ENCODE results near the gene ZHX3. TPM values are rescaled to one million over a fixed set of nuclear protein-coding genes. Genes with fewer than 3 reads are reported as not detected.

Gene ZHX3
- total RNA-seq, 1 donor from 2014 or later, result 8.2 TPM

GRCh38 chr20:41290804-41291389, 26.6 kb downstream of the ZHX3 start:
- intact Hi-C loops (cut with micrococcal nuclease), result no loop called here
- no peaks in the 10 kb centered on the region for H3K4me1 Mint-ChIP-seq (ENCODE audit: low read depth)
- no peak overlapping the region for H3K27ac Mint-ChIP-seq
- H3K36me3 Mint-ChIP-seq (ENCODE audit: low read depth), result no peaks in the 10 kb centered on the region
- peaks cover 10% of the 10 kb centered on the region for H3K27me3 Mint-ChIP-seq (ENCODE audit: low read depth)
- H3K9me3 Mint-ChIP-seq, result peaks cover 14% of the 10 kb centered on the region
- DNase-seq (ENCODE audit: low spot score), result no peak
- no peak overlapping the region for H3K4me3 Mint-ChIP-seq (ENCODE audit: low read depth)

- Mint-ChIP-seq H3K27ac (no peak overlapping the region), H3K9me3 (peaks cover 14% of the 10 kb centered on the region), H3K4me3 (ENCODE audit: low read depth) (no peak overlapping the region), H3K27me3 (ENCODE audit: low read depth) (peaks cover 4% of the 10 kb centered on the region), H3K4me1 (ENCODE audit: low read depth) (no peaks in the 10 kb centered on the region), H3K36me3 (ENCODE audit: low read depth) (no peaks in the 10 kb centered on the region)
- intact Hi-C loops (cut with micrococcal nuclease), result no loop called here
- no peak for DNase-seq (ENCODE audit: low spot score)
Measured at GRCh38 chr20:41287327-41287726, 30.2 kb downstream of the ZHX3 start.

- Mint-ChIP-seq H3K4me3 (ENCODE audit: low read depth) (no peak overlapping the region), H3K27ac (no peak overlapping the region), H3K4me1 (ENCODE audit: low read depth) (no peaks in the 10 kb centered on the region), H3K36me3 (ENCODE audit: low read depth) (no peaks in the 10 kb centered on the region), H3K9me3 (peaks cover 14% of the 10 kb centered on the region), H3K27me3 (ENCODE audit: low read depth) (peaks cover 3% of the 10 kb centered on the region)
- DNase-seq (ENCODE audit: low spot score), result no peak
- intact Hi-C loops (cut with micrococcal nuclease), result no loop called here
Measured at GRCh38 chr20:41286240-41286851, 31.2 kb downstream of the ZHX3 start.

GRCh38 chr20:41279546-41280225, 37.8 kb downstream of the ZHX3 start:
- Mint-ChIP-seq H3K4me1 (ENCODE audit: low read depth) (no peaks in the 10 kb centered on the region), H3K27ac (no peak overlapping the region), H3K9me3 (no peaks in the 10 kb centered on the region), H3K36me3 (ENCODE audit: low read depth) (no peaks in the 10 kb centered on the region), H3K4me3 (ENCODE audit: low read depth) (no peak overlapping the region), H3K27me3 (ENCODE audit: low read depth) (no peaks in the 10 kb centered on the region)
- intact Hi-C loops (cut with micrococcal nuclease), result no loop called here
- no peak for DNase-seq (ENCODE audit: low spot score)

GRCh38 chr20:41278936-41279335, 38.6 kb downstream of the ZHX3 start:
- Mint-ChIP-seq H3K9me3 (no peaks in the 10 kb centered on the region), H3K27ac (no peak overlapping the region), H3K36me3 (ENCODE audit: low read depth) (no peaks in the 10 kb centered on the region), H3K4me1 (ENCODE audit: low read depth) (no peaks in the 10 kb centered on the region), H3K27me3 (ENCODE audit: low read depth) (no peaks in the 10 kb centered on the region), H3K4me3 (ENCODE audit: low read depth) (no peak overlapping the region)
- no peak for DNase-seq (ENCODE audit: low spot score)
- intact Hi-C loops (cut with micrococcal nuclease), result no loop called here

- Mint-ChIP-seq H3K4me1 (ENCODE audit: low read depth) (no peaks in the 10 kb centered on the region), H3K4me3 (ENCODE audit: low read depth) (no peak overlapping the region), H3K9me3 (no peaks in the 10 kb centered on the region), H3K27ac (no peak overlapping the region), H3K27me3 (ENCODE audit: low read depth) (no peaks in the 10 kb centered on the region), H3K36me3 (ENCODE audit: low read depth) (no peaks in the 10 kb centered on the region)
- DNase-seq (ENCODE audit: low spot score), result no peak
- intact Hi-C loops (cut with micrococcal nuclease), result no loop called here
Measured at GRCh38 chr20:41277049-41277448, 40.5 kb downstream of the ZHX3 start.

GRCh38 chr20:41276317-41276751, 41.2 kb downstream of the ZHX3 start:
- no peak overlapping the region for H3K27ac Mint-ChIP-seq
- H3K4me3 Mint-ChIP-seq (ENCODE audit: low read depth), result no peak overlapping the region
- H3K9me3 Mint-ChIP-seq, result no peaks in the 10 kb centered on the region
- DNase-seq (ENCODE audit: low spot score), result no peak
- H3K4me1 Mint-ChIP-seq (ENCODE audit: low read depth), result no peaks in the 10 kb centered on the region
- no peaks in the 10 kb centered on the region for H3K27me3 Mint-ChIP-seq (ENCODE audit: low read depth)
- H3K36me3 Mint-ChIP-seq (ENCODE audit: low read depth), result no peaks in the 10 kb centered on the region
- intact Hi-C loops (cut with micrococcal nuclease), result no loop called here

- Mint-ChIP-seq H3K4me1 (ENCODE audit: low read depth) (no peaks in the 10 kb centered on the region), H3K27me3 (ENCODE audit: low read depth) (no peaks in the 10 kb centered on the region), H3K9me3 (no peaks in the 10 kb centered on the region), H3K4me3 (ENCODE audit: low read depth) (no peak overlapping the region), H3K27ac (no peak overlapping the region), H3K36me3 (ENCODE audit: low read depth) (no peaks in the 10 kb centered on the region)
- no peak for DNase-seq (ENCODE audit: low spot score)
- intact Hi-C loops (cut with micrococcal nuclease), result no loop called here
Measured at GRCh38 chr20:41275301-41275731, 42.2 kb downstream of the ZHX3 start.

- Mint-ChIP-seq H3K9me3 (no peaks in the 10 kb centered on the region), H3K36me3 (ENCODE audit: low read depth) (no peaks in the 10 kb centered on the region), H3K27me3 (ENCODE audit: low read depth) (no peaks in the 10 kb centered on the region), H3K27ac (no peak overlapping the region), H3K4me1 (ENCODE audit: low read depth) (no peaks in the 10 kb centered on the region), H3K4me3 (ENCODE audit: low read depth) (no peak overlapping the region)
- DNase-seq (ENCODE audit: low spot score), result no peak
- intact Hi-C loops (cut with micrococcal nuclease), result no loop called here
Measured at GRCh38 chr20:41274152-41274551, 43.4 kb downstream of the ZHX3 start.

- no peak for DNase-seq (ENCODE audit: low spot score)
- H3K36me3 Mint-ChIP-seq (ENCODE audit: low read depth), result no peaks in the 10 kb centered on the region
- H3K27me3 Mint-ChIP-seq (ENCODE audit: low read depth), result no peaks in the 10 kb centered on the region
- H3K4me3 Mint-ChIP-seq (ENCODE audit: low read depth), result no peak overlapping the region
- no peaks in the 10 kb centered on the region for H3K9me3 Mint-ChIP-seq
- H3K27ac Mint-ChIP-seq, result no peak overlapping the region
- H3K4me1 Mint-ChIP-seq (ENCODE audit: low read depth), result no peaks in the 10 kb centered on the region
- intact Hi-C loops (cut with micrococcal nuclease), result no loop called here
Measured at GRCh38 chr20:41273445-41273844, 44.1 kb downstream of the ZHX3 start.

GRCh38 chr20:41272339-41272738, 45.2 kb downstream of the ZHX3 start:
- DNase-seq (ENCODE audit: low spot score), result no peak
- Mint-ChIP-seq H3K4me3 (ENCODE audit: low read depth) (no peak overlapping the region), H3K9me3 (no peaks in the 10 kb centered on the region), H3K36me3 (ENCODE audit: low read depth) (no peaks in the 10 kb centered on the region), H3K27me3 (ENCODE audit: low read depth) (no peaks in the 10 kb centered on the region), H3K27ac (no peak overlapping the region), H3K4me1 (ENCODE audit: low read depth) (no peaks in the 10 kb centered on the region)
- intact Hi-C loops (cut with micrococcal nuclease), result no loop called here

- H3K4me3 Mint-ChIP-seq (ENCODE audit: low read depth), result no peak overlapping the region
- no peaks in the 10 kb centered on the region for H3K36me3 Mint-ChIP-seq (ENCODE audit: low read depth)
- intact Hi-C loops (cut with micrococcal nuclease), result no loop called here
- no peak for DNase-seq (ENCODE audit: low spot score)
- no peaks in the 10 kb centered on the region for H3K4me1 Mint-ChIP-seq (ENCODE audit: low read depth)
- H3K9me3 Mint-ChIP-seq, result no peaks in the 10 kb centered on the region
- no peak overlapping the region for H3K27ac Mint-ChIP-seq
- no peaks in the 10 kb centered on the region for H3K27me3 Mint-ChIP-seq (ENCODE audit: low read depth)
Measured at GRCh38 chr20:41268917-41269652, 48.4 kb downstream of the ZHX3 start.

GRCh38 chr20:41268402-41268801, 49.1 kb downstream of the ZHX3 start:
- H3K27ac Mint-ChIP-seq, result no peak overlapping the region
- no peaks in the 10 kb centered on the region for H3K36me3 Mint-ChIP-seq (ENCODE audit: low read depth)
- no peaks in the 10 kb centered on the region for H3K4me1 Mint-ChIP-seq (ENCODE audit: low read depth)
- intact Hi-C loops (cut with micrococcal nuclease), result no loop called here
- H3K27me3 Mint-ChIP-seq (ENCODE audit: low read depth), result no peaks in the 10 kb centered on the region
- no peaks in the 10 kb centered on the region for H3K9me3 Mint-ChIP-seq
- no peak overlapping the region for H3K4me3 Mint-ChIP-seq (ENCODE audit: low read depth)
- no peak for DNase-seq (ENCODE audit: low spot score)

Data from activated T-helper 2 cell treated with anti-CD3 and anti-CD28 coated beads, Interferon-gamma antibody, Interleukin-2, Interleukin-4, amounts not matched to agents 10 μg/mL and 5 μg/mL and 100 μg/mL, durations not matched to agents 14 hours and 24 hours and 36 hours (primary cell).